HG03558 (cell line): Measurements from ENCODE around the gene CNOT4.
"Not testable (repeated sequence)": the region's sequence is repeated elsewhere in the genome, so short reads cannot be mapped to it uniquely, and the experiment has no call there.

Experiments
- ATAC-seq: cut with Tn5 transposase; IDR thresholded peaks from one replicate; pipeline ENCODE4 v1.9.1; 2021; ENCODE audit warnings: moderate number of reproducible peaks; ENCODE audit not compliant: unreplicated experiment; ENCODE audit errors: extremely low read depth

Gene CNOT4

DNA sequence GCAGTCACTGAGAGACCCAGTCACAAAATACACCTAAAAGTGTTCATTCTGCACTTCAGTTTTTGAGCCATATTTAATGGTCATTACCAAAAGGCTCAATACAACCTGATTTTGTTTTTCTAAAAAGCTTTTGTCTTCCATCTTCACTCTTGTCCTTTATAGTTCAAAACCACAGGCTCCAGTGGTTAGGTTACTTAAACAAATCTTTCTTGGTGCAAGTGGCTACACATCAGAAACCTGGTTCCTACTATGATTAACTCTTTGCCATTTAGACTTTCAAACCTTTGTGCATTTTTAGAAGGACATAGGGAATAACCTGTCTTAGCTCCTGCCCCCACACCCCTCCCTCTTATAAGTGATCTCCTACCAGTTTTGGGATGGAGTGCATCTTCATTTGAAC is 140.5 kb downstream of the CNOT4 start:
- no peak for ATAC-seq

GRCh38 chr7:135368416-135369186 is 141.3 kb downstream of the CNOT4 start:
- no peak for ATAC-seq

- ATAC-seq = no peak
These were observed 142.9 kb downstream of the CNOT4 start for GRCh38 chr7:135366843-135367508.

- no peak for ATAC-seq
These were observed 144.2 kb downstream of the CNOT4 start for GRCh38 chr7:135365721-135366120.

DNA sequence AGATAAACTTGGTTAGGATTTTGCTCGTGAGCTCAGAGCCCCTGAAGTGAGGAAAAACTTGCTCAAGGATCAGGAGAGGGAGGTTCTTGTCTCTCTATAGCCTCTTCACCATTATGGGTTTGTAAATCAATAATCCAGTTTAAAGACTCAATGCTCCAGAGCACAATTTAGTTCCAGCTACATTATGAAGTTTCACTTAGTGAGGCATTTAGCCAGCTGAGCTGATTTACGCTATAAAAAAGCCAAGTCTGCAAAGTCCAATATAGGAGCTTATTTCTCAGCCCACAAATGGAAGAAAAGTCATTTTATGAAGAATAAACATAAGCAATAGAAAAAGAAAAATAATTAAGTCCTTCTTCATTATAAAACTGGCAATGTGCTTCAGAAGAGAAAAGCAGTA is 145.7 kb downstream of the CNOT4 start:
- no peak for ATAC-seq

DNA sequence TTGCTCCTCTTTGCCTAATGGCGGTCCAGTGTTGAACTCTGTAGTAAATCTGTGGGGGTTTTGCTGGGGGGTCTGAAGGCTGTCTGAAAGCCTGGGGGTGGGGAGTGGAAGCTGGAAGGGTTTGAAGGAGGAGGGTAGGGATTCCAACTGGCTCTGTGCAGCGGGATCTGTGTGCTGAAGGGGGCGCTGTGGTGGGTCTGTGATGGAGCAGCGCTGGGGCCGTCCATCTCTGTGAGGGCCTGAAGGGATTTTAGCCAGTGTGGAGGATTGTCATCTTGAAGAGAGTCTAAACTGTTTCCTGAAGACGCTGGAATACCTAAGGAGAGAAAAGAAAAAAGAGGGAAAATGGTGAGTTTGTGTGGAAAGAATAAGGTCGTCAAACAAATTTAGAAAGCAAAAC is 147.0 kb downstream of the CNOT4 start:
- no peak for ATAC-seq

DNA sequence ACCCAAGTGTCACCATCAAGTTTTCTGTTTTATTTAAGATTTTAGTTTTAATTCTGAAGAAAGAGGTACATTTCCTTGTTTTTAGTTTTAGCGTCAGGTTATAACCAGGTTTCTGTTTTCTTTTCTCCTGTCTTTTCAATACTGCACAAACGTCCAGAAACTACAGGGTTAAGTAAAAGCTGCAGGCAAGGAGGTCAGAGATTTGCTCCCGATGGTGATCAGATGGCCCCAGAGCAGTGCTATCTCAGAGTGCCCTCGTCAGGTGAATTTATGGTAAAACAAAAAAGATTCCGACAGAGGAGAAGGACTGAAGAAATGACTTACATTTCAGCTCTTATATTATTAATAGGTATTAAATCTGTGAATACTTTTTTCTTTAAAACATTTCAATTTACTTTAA is 148.1 kb downstream of the CNOT4 start:
- no peak for ATAC-seq

DNA sequence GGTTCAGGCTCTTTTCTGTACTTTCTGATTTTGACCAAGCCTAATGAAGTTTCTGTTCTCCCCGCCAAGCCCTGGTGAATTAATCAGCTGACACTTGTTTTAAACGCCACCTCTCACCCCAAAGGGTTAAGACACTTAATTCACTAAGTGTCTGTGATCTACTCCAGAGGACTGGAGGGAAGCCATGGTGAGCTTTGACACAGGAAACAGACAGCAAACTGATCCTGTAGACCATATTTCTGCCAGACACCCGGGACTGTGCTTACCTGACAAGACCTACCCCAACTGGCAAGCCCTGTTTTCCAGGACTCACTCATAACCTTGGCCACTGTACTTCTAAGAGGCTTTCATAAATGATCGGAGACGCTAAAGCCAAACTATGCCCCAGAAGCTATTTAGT is 150.3 kb downstream of the CNOT4 start:
- no peak for ATAC-seq

- ATAC-seq = no peak
These were observed 154.4 kb downstream of the CNOT4 start for GRCh38 chr7:135355377-135356048.

- no peak for ATAC-seq
These were observed 156.1 kb downstream of the CNOT4 start for GRCh38 chr7:135353832-135354231.

- no peak for ATAC-seq
These were observed 157.6 kb downstream of the CNOT4 start for GRCh38 chr7:135352285-135352684.

DNA sequence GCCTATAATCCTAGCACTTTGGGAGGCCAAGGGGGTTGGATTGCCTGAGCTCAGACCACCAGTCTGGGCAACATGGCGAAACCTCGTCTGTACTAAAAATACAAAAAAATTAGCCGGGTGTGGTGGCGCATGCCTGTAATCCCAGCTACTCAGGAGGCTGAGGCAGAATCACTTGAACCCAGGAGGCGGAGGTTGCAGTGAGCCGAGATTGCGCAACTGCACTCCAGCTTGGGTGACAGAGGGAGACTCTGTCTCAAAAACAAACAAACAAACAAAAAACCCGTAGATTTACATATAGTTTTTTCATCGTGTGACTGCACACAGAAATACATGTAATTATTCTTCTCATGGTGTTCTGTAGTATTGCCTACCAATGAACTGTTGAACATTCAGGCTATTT is 158.8 kb downstream of the CNOT4 start:
- not testable (repeated sequence) for ATAC-seq

DNA sequence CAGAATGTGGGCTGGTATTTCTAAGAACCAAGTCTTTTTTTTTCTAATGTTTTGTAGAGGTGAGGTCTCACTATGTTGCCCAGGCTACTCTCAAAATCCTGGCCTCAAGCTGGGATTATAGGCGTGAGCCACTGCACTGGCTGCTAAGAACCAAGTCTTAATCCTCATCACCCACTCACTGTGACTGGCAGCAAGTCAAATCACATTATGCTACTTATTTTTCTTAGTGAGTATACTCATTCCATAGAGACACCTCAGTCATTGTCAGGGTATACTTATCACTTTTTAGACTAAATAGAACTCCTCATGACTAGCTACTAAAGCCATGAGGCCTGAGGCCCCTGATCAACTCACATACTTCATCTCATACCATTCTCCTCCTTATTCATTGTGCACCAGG is 160.2 kb downstream of the CNOT4 start:
- ATAC-seq = no peak

DNA sequence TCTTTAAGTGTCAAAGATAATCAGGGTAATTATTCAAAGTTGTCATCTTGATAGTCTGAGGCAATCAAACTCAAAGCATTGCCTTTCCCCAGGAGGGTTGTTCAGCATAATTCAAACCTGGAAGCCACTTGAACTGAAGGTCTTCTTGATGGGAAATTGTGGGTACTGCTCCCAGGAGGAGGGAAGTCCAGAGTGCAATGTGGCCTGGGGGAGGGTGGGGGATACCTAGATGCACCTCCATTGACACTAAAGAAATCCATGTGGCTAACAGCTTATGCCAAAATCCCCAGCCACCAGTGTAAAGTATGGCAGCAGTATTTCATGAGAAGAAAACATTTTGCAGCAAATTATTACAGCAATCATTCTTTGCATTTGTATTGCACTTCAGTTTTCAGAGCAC is 161.4 kb downstream of the CNOT4 start:
- ATAC-seq = no peak

- ATAC-seq = no peak
These were observed 166.5 kb downstream of the CNOT4 start for GRCh38 chr7:135343361-135343760.

DNA sequence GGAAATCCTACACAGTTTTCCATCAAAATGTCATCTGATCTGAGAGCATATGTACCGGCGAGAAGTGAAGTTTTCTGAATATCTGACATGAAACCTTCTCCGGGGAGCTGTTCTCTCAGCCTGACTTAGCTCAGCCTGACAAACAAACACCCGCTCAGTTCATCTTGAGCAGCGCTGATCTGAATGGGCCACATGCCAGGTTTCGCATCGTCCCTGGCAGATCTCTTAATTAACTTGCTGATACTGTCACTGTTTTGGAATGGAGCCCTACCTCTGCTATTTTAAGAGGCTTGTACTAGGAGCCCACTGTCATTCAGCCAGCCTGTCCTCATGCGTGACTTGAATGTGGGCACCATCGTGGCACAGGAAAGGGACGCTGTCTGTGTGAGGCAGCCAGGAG is 167.0 kb downstream of the CNOT4 start:
- no peak for ATAC-seq

DNA sequence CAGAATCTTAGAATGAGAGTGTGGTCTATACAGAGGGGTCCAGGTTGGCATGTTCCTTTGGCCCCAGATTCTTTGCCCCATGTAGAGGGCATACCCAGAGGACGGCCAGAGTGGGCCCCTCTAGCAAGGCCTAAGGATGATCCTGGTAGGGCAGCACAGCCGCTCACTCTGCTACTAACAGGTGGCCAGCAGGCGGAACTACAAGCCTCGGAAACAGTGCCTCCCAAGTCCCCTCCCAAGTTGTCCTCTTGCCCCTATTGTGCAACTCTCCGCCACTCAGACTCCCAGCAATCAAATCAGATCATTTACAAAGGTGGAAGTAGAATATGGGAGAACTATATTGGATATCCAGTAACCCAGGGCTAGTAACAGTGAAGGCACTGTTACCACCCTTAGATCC is 168.9 kb downstream of the CNOT4 start:
- ATAC-seq = no peak

GRCh38 chr7:135337977-135338550 is 171.8 kb downstream of the CNOT4 start:
- ATAC-seq = no peak

GRCh38 chr7:135337506-135337905 is 172.4 kb downstream of the CNOT4 start:
- no peak for ATAC-seq

DNA sequence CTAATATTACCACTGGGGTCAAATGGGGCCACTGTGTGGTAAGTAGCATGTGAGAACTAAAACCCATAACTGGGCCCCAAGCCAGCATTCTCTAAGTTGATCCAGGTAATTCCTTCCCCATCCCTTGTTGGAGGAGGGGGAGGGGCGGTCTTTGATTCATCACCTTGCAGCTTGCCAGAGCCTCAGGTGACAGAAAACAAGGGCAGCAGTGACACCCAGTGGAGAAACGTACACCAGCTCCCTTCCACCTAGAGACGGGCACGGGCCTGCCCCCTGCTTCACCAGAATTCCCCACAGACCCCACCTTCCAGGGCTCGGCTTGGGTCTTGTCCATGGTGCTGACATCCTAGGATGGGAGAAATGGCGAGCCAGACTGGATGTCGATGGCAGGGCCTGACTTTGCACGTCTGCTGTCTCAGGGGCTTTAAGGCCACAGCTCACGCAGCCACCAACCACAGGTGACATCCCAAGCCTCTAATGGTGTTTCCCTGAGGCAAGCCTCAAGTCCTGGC is 174.2 kb downstream of the CNOT4 start:
- no peak for ATAC-seq
